Chondrocyte (in vitro differentiated cells): Measurements from ENCODE around the gene RSRP1. TPM values are rescaled to one million over a fixed set of nuclear protein-coding genes. Genes with fewer than 3 reads are reported as not detected.
"Not testable (repeated sequence)": the region's sequence is repeated elsewhere in the genome, so short reads cannot be mapped to it uniquely, and the experiment has no call there.

ENCODE experiments used
- DNase-seq: peaks from one replicate; pipeline ENCODE4 v3.0.0; 2021; ENCODE audit warnings: mixed read lengths, low spot score
- H3K27ac Mint-ChIP-seq: one replicate; pipeline ENCODE4 v1.8.0; 2021; ENCODE audit warnings: mild to moderate bottlenecking, moderate library complexity, mixed read lengths; ENCODE audit not compliant: unreplicated experiment
- H3K27me3 Mint-ChIP-seq: 2 replicates; pipeline ENCODE4 v1.8.0; 2021; ENCODE audit warnings: low read depth, mixed read lengths
- H3K36me3 Mint-ChIP-seq: 2 replicates; pipeline ENCODE4 v1.8.0; 2021; ENCODE audit warnings: low read depth, mixed read lengths
- H3K4me1 Mint-ChIP-seq: 2 replicates; pipeline ENCODE4 v1.8.0; 2021; ENCODE audit warnings: low read depth, mild to moderate bottlenecking, mixed read lengths
- H3K4me3 Mint-ChIP-seq: one replicate; pipeline ENCODE4 v1.8.0; 2021; ENCODE audit warnings: mild to moderate bottlenecking, moderate library complexity, mixed read lengths; ENCODE audit not compliant: unreplicated experiment
- H3K9me3 Mint-ChIP-seq: 2 replicates; pipeline ENCODE4 v1.8.0; 2021; ENCODE audit warnings: low read depth, mixed read lengths
- long read RNA-seq: library from polyadenylated mRNA; stranded (forward); transcript quantifications from one replicate; pipeline ENCODE4 v2.0.0, GENCODE V29; 2021
- total RNA-seq: library from RNA; stranded (reverse); gene quantifications from 3 replicates; pipeline ENCODE4 v1.2.1, GENCODE V29; 2021
- TF ChIP-seq, protein P1 (sequence below): fragments of 200-600 bp; sonication (generic); IDR thresholded peaks from 2 replicates; pipeline ENCODE4 v1.5.0; 2021; ENCODE audit warnings: antibody characterized with exemption, mild to moderate bottlenecking, moderate library complexity

The RSRP1 gene, protein sequence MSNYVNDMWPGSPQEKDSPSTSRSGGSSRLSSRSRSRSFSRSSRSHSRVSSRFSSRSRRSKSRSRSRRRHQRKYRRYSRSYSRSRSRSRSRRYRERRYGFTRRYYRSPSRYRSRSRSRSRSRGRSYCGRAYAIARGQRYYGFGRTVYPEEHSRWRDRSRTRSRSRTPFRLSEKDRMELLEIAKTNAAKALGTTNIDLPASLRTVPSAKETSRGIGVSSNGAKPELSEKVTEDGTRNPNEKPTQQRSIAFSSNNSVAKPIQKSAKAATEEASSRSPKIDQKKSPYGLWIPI
- total RNA-seq = 68.5 to 96.7 TPM (median 76.4 TPM) in 3 replicates
- long read RNA-seq, transcript RSRP1-207 (4 exons, 2,941 nt) = major isoform, 19 of 51 reads
- long read RNA-seq, partial matches to known transcripts = 4 of 51 reads
- long read RNA-seq, other reads (novel, unspliced or antisense) = 23 of 51 reads

DNA sequence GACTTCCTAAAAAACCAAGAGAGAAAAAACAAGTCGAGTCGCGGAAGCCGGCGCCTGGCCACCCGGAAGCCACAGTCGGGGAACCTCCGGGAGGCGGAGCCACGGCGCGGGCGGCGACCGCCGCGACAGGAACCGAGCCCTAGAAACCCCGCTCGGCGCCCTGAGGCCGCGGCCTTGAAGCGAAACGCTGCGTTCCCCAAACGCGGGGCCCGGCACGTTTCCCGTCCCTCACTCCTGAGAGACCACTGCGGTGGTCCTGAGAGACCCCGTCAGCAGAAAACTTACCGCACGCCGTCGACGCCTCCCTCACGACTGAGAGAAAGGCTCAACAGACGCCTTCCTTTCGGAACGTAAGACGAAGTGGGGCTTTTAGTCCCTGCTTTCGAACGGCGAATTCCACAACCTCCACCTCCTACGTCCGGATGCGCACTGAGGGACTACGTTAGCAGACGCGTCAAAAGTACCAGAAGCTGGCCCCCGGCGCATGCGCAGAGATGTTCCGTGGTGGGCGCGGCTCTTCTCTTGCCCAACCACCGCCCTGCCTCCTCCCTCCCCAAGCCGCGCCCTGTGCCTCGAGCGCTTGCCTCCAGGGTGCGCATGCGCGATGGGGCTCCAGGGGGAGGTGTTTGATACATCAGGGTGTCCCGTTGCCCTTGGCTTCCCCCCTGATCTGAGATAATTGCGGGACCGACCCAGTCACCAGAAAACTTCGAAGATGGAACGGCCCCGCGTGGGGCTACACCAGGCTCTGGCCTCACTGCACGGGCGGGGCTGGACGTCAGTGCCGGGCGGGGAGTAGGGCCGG lies at the start of gene RSRP1:
Gene RSRP1, minus strand, starts transcription at position 431 of the 805 bp plus-strand sequence. CDS start 491 bp downstream, outside the sequence.
- H3K4me1 Mint-ChIP-seq = peaks cover 37% of the 10 kb centered on the region
- H3K9me3 Mint-ChIP-seq = no peaks in the 10 kb centered on the region
- H3K27me3 Mint-ChIP-seq = no peaks in the 10 kb centered on the region
- TF ChIP-seq, protein P1, sequence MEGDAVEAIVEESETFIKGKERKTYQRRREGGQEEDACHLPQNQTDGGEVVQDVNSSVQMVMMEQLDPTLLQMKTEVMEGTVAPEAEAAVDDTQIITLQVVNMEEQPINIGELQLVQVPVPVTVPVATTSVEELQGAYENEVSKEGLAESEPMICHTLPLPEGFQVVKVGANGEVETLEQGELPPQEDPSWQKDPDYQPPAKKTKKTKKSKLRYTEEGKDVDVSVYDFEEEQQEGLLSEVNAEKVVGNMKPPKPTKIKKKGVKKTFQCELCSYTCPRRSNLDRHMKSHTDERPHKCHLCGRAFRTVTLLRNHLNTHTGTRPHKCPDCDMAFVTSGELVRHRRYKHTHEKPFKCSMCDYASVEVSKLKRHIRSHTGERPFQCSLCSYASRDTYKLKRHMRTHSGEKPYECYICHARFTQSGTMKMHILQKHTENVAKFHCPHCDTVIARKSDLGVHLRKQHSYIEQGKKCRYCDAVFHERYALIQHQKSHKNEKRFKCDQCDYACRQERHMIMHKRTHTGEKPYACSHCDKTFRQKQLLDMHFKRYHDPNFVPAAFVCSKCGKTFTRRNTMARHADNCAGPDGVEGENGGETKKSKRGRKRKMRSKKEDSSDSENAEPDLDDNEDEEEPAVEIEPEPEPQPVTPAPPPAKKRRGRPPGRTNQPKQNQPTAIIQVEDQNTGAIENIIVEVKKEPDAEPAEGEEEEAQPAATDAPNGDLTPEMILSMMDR = no peak
- H3K4me3 Mint-ChIP-seq = peak within 1 kb of the TSS; percentile 92
- H3K36me3 Mint-ChIP-seq = peaks cover 33% of the 10 kb centered on the region
- peak; percentile 100 for DNase-seq
- peak within 1 kb of the TSS; percentile 97 for H3K27ac Mint-ChIP-seq

- not testable (repeated sequence) for H3K27ac Mint-ChIP-seq, H3K36me3 Mint-ChIP-seq, DNase-seq, H3K27me3 Mint-ChIP-seq, H3K4me1 Mint-ChIP-seq, H3K4me3 Mint-ChIP-seq, H3K9me3 Mint-ChIP-seq
Measured at GRCh38 chr1:25296501-25296900, 49.2 kb upstream of the RSRP1 start.

GRCh38 chr1:25294889-25295826 lies 47.9 kb upstream of the RSRP1 start:
- H3K4me3 Mint-ChIP-seq, H3K27ac Mint-ChIP-seq, H3K27me3 Mint-ChIP-seq, H3K9me3 Mint-ChIP-seq, H3K4me1 Mint-ChIP-seq, DNase-seq, H3K36me3 Mint-ChIP-seq: not testable (repeated sequence)

DNA sequence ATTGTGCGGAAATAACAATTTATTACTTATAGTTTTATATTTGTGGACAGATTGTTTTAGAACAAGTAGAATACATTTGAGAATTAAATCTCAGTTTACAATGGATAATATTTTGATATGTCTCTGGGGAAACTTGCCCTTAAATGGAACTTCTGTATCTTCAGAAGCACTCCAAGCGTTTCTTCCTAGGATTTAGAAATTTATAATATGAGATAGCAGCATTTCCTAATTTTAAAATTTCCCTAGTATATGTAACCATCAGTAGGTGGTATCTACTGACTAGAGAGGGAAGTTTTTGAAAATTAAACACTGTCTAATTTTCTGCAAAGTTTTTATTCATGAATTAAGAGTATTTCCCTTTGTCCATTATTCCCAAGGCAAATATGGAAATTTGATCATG lies 46.2 kb upstream of the RSRP1 start:
- not testable (repeated sequence) for H3K4me1 Mint-ChIP-seq, H3K27ac Mint-ChIP-seq, H3K36me3 Mint-ChIP-seq, H3K27me3 Mint-ChIP-seq, H3K9me3 Mint-ChIP-seq, H3K4me3 Mint-ChIP-seq, DNase-seq

DNA sequence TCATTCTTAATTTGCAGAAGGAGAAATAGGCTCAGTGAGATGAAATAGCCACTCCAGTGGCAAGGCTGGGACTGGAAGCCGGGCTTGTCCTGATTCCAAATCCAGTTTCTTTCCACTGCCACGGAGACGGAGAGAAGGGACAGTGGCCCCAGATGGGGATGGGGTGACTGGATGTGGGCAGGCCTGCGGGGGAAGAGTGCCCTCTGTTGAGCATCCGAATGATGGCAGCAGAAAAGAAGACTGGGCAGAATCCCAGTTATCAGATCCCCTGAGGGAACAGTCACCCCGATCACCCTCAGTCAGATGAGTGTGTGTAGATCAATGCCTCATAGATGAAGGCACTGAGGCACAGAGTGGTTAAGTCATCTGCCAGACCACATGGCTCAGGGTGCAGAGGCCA lies 42.8 kb upstream of the RSRP1 start:
- not testable (repeated sequence) for DNase-seq, H3K27me3 Mint-ChIP-seq, H3K9me3 Mint-ChIP-seq, H3K4me1 Mint-ChIP-seq, H3K27ac Mint-ChIP-seq, H3K4me3 Mint-ChIP-seq, H3K36me3 Mint-ChIP-seq
- TF ChIP-seq, protein P1 = peak; percentile 36

DNA sequence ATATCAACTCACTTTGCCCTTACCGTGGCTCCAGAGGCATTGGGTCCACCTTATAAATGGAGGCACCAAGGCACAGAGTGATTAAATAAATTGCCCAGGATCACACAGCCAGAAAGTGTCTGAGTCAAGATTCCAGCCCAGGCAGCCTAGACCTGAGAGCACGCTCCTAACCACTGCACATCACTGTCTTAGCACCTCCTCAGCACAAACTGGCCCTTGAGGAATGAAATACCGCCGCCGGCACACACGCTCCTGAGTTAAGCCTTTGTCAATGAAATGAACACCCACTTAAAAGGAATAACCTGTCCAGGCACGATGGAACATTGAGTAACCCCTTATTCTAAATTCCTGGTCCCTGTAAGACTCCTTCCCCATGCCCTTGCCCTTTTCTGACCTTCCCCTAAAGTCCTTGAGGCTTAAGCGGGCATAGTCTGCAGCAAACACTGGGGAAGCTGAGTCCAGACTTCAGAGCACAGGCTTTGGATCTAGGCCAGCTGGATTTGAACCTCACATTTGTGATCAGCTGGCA lies 41.4 kb upstream of the RSRP1 start:
- not testable (repeated sequence) for H3K4me3 Mint-ChIP-seq, H3K9me3 Mint-ChIP-seq, H3K27me3 Mint-ChIP-seq, H3K36me3 Mint-ChIP-seq, H3K27ac Mint-ChIP-seq, H3K4me1 Mint-ChIP-seq, DNase-seq

DNA sequence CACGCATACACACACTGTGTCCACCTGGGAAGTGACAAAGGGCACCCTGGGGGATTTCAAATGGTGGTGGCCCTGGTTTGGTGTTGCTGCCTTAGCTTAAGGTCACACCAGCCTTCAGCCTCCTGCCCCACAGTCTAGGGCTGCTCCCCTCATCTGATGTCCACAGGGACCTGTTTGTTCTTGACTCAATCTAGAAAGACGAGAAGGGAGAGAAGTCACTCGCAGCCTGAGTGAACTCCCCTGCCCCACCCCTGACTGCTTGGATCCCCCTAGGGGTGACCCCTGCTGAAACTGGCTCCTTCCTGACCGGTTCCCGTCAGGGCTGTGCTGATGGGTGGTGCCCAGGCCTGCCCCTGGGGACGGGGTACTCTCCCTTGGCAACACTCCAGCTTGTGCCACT lies 39.9 kb upstream of the RSRP1 start:
- DNase-seq, H3K4me1 Mint-ChIP-seq, H3K36me3 Mint-ChIP-seq, H3K27ac Mint-ChIP-seq, H3K4me3 Mint-ChIP-seq, H3K27me3 Mint-ChIP-seq, H3K9me3 Mint-ChIP-seq: not testable (repeated sequence)

- H3K4me3 Mint-ChIP-seq, H3K27me3 Mint-ChIP-seq, H3K27ac Mint-ChIP-seq, H3K4me1 Mint-ChIP-seq, H3K9me3 Mint-ChIP-seq, DNase-seq, H3K36me3 Mint-ChIP-seq: not testable (repeated sequence)
Measured at GRCh38 chr1:25285862-25286261, 38.6 kb upstream of the RSRP1 start.

DNA sequence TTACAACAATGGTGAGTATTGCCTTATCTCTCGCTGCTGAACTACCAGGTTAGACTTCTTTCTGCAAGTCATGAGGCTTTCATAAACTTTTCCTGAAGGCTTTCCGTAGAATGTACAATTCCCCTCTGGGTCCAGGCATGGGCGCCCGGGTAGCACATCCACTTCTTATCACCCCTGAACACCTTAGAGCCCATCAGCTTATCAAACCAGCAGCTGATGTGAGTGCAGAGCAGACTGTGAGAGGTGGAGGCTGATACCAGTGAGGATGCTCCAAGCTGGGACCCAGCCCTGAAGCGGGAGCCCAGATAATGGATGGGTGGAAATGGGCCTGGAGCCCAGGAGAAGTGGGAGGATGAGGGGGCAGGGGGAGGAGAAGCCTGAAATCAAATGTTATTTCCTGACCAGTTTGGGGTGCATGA lies 32.4 kb upstream of the RSRP1 start:
- DNase-seq, H3K27ac Mint-ChIP-seq, H3K4me3 Mint-ChIP-seq, H3K4me1 Mint-ChIP-seq, H3K27me3 Mint-ChIP-seq, H3K9me3 Mint-ChIP-seq, H3K36me3 Mint-ChIP-seq: not testable (repeated sequence)

- not testable (repeated sequence) for H3K36me3 Mint-ChIP-seq, H3K4me1 Mint-ChIP-seq, H3K27ac Mint-ChIP-seq, H3K4me3 Mint-ChIP-seq, H3K27me3 Mint-ChIP-seq, H3K9me3 Mint-ChIP-seq, DNase-seq
Measured at GRCh38 chr1:25278790-25279189, 31.5 kb upstream of the RSRP1 start.
